Measurements from ENCODE around the gene SYCN. TPM values are rescaled to one million over a fixed set of nuclear protein-coding genes. Genes with fewer than 3 reads are reported as not detected.
"Not testable (repeated sequence)": the region's sequence is repeated elsewhere in the genome, so short reads cannot be mapped to it uniquely, and the experiment has no call there.

Gene SYCN
- total and polyA plus RNA-seq, 2 experiments from 2014 or later, result not detected

DNA sequence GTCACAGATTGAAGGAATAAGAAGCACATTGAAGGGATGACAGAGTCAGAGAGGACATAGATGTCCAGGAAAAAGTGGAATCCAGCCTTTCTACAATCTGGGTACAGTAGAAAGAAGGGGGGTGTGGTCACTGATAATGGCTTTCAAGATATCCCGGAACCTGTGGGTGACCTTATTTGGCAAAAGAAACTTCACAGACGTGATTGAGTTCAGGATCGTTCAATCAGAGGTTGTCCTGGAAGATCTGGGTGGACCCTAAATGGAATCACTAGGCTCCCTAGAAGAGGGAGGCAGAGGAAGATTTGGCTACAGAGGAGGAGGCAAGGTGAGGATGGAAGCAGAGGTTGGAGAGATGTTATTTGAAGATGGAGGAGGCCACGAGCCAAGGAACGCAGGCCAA lies 13.0 kb upstream of the SYCN start:
- no peak overlapping the region for H3K27ac ChIP-seq
- H3K4me1 ChIP-seq (ENCODE audit: low read depth), result no peaks in the 10 kb centered on the region
- TF ChIP-seq, protein P1, sequence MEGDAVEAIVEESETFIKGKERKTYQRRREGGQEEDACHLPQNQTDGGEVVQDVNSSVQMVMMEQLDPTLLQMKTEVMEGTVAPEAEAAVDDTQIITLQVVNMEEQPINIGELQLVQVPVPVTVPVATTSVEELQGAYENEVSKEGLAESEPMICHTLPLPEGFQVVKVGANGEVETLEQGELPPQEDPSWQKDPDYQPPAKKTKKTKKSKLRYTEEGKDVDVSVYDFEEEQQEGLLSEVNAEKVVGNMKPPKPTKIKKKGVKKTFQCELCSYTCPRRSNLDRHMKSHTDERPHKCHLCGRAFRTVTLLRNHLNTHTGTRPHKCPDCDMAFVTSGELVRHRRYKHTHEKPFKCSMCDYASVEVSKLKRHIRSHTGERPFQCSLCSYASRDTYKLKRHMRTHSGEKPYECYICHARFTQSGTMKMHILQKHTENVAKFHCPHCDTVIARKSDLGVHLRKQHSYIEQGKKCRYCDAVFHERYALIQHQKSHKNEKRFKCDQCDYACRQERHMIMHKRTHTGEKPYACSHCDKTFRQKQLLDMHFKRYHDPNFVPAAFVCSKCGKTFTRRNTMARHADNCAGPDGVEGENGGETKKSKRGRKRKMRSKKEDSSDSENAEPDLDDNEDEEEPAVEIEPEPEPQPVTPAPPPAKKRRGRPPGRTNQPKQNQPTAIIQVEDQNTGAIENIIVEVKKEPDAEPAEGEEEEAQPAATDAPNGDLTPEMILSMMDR (IDR thresholded peaks at IDR 0.05; ENCODE audit: low read depth, low read length), result no peak
- no peak overlapping the region for H3K4me3 ChIP-seq
- no peak for DNase-seq (ENCODE audit: low read depth in 1 of 2, low spot score in 1 of 2)
- H3K9me3 ChIP-seq (ENCODE audit: low read depth), result no peaks in the 10 kb centered on the region
- H3K27me3 ChIP-seq, result peaks cover 10% of the 10 kb centered on the region
- H3K36me3 ChIP-seq, result no peaks in the 10 kb centered on the region

DNA sequence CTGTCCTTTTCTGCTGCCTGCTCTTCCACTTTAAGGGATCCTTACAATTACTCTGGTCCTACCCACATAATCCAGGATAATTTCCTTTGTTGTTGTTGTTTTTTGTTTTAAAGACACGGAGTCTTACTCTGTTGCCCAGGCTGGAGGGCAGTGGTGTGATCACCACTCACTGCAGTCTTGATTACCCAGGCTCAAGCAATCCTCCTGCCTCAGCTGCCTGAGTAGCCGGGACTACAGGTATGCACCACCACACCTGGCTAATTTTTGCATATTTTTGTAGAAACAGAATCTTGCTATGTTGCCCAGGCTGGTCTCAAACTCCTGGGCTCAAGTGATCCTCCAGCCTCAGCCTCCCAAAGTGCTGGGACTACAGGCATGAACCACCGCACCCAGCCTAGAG lies 11.3 kb upstream of the SYCN start:
- DNase-seq (ENCODE audit: low read depth in 1 of 2, low spot score in 1 of 2); H3K36me3 ChIP-seq; H3K4me3 ChIP-seq; H3K27ac ChIP-seq; H3K9me3 ChIP-seq (ENCODE audit: low read depth); H3K4me1 ChIP-seq (ENCODE audit: low read depth); H3K27me3 ChIP-seq: not testable (repeated sequence)

DNA sequence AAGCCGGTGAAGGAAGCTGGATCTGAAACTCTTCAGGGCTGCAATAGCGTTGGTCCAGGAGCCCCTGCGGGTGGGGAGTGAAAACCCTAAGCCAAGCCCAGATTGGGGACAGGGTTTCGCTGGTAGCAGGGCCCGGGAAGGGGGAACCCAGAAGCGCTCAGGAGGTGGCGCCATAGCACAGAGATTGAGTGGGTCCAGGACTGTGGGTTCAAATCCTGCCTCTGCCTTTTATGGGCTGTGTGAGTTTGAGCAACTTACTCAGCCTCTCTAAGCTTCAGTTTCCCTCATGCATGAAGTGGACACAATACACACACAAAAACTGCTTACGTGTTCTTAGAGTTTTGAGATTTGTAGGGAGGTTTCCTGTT lies 8.3 kb upstream of the SYCN start:
- Histone ChIP-seq H3K27me3 (no peaks in the 10 kb centered on the region), H3K36me3 (no peaks in the 10 kb centered on the region), H3K27ac (no peak overlapping the region), H3K4me1 (ENCODE audit: low read depth) (no peaks in the 10 kb centered on the region), H3K4me3 (no peak overlapping the region), H3K9me3 (ENCODE audit: low read depth) (no peaks in the 10 kb centered on the region)
- DNase-seq (ENCODE audit: low read depth in 1 of 2, low spot score in 1 of 2), result peak in 1 of 2 donors; percentile 18
- TF ChIP-seq, protein P1 (IDR thresholded peaks at IDR 0.05; ENCODE audit: low read depth, low read length), result peak; percentile 34

DNA sequence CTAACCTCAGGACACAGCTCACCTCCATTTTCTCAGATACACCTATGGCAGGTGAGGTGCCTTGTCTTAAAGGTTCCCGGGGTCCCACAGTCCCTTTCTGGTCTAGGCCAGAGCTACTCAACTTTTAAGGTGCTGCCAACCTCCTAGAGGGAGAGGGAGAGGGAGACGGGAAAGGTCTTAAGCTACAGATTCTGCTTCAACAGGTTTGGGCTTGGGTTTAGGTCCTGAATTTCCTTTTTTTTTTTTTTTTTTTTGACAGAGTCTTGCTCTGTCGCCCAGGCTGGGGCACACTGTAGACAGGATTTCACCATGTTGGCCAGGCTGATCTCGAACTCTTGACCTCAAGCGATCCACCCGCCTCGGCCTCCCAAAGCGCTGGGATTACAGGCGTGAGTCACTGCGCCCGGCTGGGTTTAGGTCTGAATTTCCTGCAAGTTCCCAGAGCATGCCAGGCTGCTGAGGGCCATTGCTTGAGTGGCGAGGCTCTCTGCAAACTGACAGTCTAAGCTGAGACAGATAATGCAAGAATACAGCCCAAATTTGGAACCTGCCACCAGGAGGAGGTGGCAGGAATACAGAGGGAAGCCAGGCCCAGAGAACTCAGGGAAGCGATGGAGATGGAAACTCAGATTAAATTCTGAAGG lies 7.8 kb upstream of the SYCN start:
- Histone ChIP-seq H3K4me1 (ENCODE audit: low read depth) (no peaks in the 10 kb centered on the region), H3K4me3 (no peak overlapping the region), H3K27me3 (no peaks in the 10 kb centered on the region), H3K9me3 (ENCODE audit: low read depth) (no peaks in the 10 kb centered on the region), H3K36me3 (no peaks in the 10 kb centered on the region), H3K27ac (no peak overlapping the region)
- TF ChIP-seq, protein P1 (IDR thresholded peaks at IDR 0.05; ENCODE audit: low read depth, low read length), result no peak
- peak in 1 of 2 donors; percentile 13 for DNase-seq (ENCODE audit: low read depth in 1 of 2, low spot score in 1 of 2)

DNA sequence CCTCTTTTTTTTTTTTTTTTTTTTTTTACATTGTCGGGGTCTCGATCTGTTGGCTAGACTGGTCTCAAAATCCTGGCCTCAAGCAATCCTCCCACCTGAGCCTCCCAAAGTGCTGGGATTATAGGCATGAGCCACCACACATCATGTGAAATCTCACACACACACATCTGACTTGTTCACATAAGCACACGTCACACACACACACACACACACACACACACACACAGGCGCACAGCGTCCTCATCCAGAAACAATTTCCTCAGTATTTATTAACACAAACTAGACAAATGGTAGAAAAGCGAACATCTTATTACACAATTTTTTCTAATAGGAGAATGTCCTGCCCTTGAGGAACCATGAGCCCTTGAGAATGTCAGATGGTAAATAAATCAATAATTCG lies 5.1 kb upstream of the SYCN start:
- no peak for DNase-seq (ENCODE audit: low read depth in 1 of 2, low spot score in 1 of 2)
- Histone ChIP-seq H3K27me3 (no peaks in the 10 kb centered on the region), H3K27ac (no peak overlapping the region), H3K4me1 (ENCODE audit: low read depth) (no peaks in the 10 kb centered on the region), H3K36me3 (no peaks in the 10 kb centered on the region), H3K4me3 (no peak overlapping the region), H3K9me3 (ENCODE audit: low read depth) (no peaks in the 10 kb centered on the region)
- TF ChIP-seq, protein P1 (IDR thresholded peaks at IDR 0.05; ENCODE audit: low read depth, low read length), result no peak

DNA sequence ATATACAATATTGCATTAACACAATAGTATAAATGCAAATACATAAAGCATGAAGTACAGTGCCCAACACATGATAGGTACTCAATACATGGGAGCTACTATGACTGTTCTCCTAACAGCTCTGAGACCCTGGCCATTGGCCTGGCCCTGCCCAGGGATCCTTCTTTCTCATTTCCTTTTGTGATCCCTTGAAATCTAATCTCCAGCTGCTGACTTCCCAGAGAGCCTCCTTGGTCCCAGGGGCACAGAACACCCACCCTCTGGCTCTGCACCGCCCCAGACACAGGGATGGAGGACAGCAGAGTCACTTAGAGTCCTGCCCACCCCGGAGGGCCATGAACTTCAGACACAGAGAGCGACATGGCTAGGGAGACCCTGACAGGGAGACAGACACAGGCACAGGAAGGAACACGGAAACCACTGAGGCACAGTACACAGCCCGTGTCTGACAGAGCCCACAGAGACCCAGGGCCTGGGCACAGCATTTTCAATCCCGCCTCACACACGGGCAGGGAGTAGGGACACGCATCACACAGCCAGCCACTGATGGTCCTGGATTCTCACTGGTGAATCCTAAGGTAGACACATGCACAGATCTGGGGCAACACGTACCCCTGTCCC lies 4.2 kb upstream of the SYCN start:
- H3K36me3 ChIP-seq, result no peaks in the 10 kb centered on the region
- no peak overlapping the region for H3K4me3 ChIP-seq
- H3K27me3 ChIP-seq, result no peaks in the 10 kb centered on the region
- TF ChIP-seq, protein P1 (IDR thresholded peaks at IDR 0.05; ENCODE audit: low read depth, low read length), result no peak
- no peaks in the 10 kb centered on the region for H3K9me3 ChIP-seq (ENCODE audit: low read depth)
- no peaks in the 10 kb centered on the region for H3K4me1 ChIP-seq (ENCODE audit: low read depth)
- no peak overlapping the region for H3K27ac ChIP-seq
- DNase-seq (ENCODE audit: low read depth in 1 of 2, low spot score in 1 of 2), result no peak
